ENCODE measurements around the gene DIP2C.

The DIP2C gene

DNA sequence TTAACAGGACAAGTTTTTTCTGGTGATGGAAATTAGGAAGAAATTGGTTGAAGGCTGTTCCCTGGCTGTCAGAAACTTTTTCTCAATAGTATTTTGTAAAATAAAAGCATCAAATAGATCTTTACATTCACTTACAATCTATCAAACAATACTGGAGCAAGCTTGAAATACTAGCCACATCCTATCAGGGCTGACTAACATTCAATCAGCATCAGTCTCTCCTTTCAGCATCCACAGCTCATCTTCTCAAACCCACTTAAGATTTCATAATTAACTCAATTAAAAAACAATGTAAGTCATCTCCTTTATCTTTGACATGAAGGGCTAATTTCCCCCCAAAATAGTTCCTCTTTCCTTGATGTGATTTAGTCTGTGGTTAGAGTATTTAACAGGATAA is 80.2 kb downstream of the DIP2C start:
- H3K4me3 ChIP-seq (replicated peaks; ENCODE audit: low read depth, low read length), result no peak overlapping the region
- TF ChIP-seq, protein P1, sequence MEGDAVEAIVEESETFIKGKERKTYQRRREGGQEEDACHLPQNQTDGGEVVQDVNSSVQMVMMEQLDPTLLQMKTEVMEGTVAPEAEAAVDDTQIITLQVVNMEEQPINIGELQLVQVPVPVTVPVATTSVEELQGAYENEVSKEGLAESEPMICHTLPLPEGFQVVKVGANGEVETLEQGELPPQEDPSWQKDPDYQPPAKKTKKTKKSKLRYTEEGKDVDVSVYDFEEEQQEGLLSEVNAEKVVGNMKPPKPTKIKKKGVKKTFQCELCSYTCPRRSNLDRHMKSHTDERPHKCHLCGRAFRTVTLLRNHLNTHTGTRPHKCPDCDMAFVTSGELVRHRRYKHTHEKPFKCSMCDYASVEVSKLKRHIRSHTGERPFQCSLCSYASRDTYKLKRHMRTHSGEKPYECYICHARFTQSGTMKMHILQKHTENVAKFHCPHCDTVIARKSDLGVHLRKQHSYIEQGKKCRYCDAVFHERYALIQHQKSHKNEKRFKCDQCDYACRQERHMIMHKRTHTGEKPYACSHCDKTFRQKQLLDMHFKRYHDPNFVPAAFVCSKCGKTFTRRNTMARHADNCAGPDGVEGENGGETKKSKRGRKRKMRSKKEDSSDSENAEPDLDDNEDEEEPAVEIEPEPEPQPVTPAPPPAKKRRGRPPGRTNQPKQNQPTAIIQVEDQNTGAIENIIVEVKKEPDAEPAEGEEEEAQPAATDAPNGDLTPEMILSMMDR (IDR thresholded peaks at IDR 0.05; ENCODE audit: low read length, missing control alignments), result no peak
- DNase-seq (ENCODE audit: low read depth), result no peak

DNA sequence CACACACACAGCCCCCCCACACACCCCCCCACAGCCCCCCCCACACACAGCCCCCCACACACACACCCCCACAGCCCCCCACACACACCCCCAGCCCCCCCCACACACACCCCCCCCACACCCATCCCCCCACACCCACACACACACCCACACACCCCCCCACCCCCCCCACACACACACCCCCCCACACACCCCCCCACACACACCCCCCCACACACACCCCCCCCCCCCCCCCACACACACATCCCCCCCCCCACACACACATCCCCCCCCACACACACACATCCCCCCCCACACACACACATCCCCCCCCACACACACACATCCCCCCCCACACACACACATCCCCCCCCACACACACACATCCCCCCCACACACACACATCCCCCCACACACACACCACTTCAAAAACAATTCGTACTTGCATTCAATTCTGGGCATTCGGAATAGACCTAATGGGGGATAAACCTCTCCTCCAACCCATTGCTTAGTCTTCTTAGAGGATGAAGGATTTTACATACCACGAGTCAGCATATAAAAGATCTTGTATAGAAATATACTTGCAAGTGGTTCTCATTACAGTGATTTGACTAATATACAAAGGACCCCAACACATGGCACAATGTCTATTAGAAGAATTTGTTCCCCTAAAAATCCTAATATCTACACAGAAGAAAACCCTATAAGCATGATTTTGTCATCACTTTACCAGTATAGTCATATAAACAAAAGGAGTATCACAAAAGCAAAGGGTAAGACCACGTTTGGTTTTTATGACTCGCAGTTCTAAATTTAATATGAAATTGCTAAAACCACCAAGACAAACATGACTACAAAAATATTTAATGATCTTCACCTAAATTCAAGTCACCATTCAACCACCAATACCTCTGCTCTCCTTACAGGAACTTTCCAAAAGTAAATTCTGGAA is 80.9 kb downstream of the DIP2C start:
- TF ChIP-seq, protein P1 (IDR thresholded peaks at IDR 0.05; ENCODE audit: low read length, missing control alignments), result no peak
- DNase-seq (ENCODE audit: low read depth), result no peak
- no peak overlapping the region for H3K4me3 ChIP-seq (replicated peaks; ENCODE audit: low read depth, low read length)

DNA sequence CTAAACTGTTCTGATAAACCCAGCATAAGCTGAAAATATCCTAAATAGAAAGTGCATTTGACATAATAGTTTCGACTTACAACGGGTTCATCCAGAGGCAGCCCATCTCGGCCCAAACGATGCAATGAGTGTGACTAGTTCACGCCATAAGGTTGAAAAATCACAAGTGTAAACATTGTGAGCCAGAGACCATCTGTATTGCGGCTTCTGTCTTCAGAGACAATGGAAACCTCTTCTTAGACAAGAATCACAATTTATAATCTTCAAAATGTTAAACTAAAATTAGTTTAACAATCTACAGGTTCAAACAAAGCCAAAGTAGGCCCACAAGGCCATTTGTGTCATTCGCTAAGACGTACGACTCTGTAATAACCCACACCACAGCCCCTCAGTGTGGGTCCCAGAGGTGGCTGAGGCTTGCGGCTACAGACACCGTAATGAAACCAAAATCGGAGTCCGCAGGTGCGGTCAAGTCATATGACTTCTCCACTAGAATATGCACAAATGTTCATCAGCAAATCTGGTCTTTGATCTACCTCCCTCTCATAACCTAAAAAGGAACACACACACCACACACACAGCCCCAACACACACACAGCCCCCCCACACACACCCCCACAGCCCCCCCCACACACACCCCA is 81.8 kb downstream of the DIP2C start:
- TF ChIP-seq, protein P1 (IDR thresholded peaks at IDR 0.05; ENCODE audit: low read length, missing control alignments), result no peak
- no peak overlapping the region for H3K4me3 ChIP-seq (replicated peaks; ENCODE audit: low read depth, low read length)
- DNase-seq (ENCODE audit: low read depth), result no peak

GRCh38 chr10:606762-607544 is 82.5 kb downstream of the DIP2C start:
- no peak for DNase-seq (ENCODE audit: low read depth)
- H3K4me3 ChIP-seq (replicated peaks; ENCODE audit: low read depth, low read length), result no peak overlapping the region
- TF ChIP-seq, protein P1 (IDR thresholded peaks at IDR 0.05; ENCODE audit: low read length, missing control alignments), result no peak

- TF ChIP-seq, protein P1 (IDR thresholded peaks at IDR 0.05; ENCODE audit: low read length, missing control alignments), result no peak
- H3K4me3 ChIP-seq (replicated peaks; ENCODE audit: low read depth, low read length), result no peak overlapping the region
- DNase-seq (ENCODE audit: low read depth), result no peak
These were observed 83.7 kb downstream of the DIP2C start for GRCh38 chr10:605632-606325.

All from fibroblast of pulmonary artery (primary cell).